ENCODE measurements around the gene C1QA.

DNA sequence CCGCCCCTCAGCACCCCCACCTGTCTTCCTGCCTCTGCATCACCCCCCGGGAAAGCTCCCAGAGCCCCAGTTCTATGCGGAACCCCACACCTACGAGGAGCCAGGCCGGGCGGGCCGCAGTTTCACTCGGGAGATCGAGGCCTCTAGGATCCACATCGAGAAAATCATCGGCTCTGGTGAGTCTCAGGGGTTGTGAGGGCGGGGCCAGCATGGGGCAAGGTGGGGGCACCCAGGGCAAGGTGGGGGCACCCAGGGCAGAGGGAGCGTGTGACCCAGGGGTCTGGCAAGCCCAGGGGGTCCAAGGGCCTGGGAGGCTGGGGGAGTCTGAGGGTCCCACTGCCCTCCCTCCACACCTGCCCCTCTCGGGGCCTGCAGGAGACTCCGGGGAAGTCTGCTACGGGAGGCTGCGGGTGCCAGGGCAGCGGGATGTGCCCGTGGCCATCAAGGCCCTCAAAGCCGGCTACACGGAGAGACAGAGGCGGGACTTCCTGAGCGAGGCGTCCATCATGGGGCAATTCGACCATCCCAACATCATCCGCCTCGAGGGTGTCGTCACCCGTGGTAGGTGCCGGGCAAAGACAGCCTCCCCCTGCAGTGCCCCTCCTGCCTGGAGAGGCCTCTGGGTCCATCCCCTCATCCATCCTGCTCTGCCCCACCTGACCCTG is 39.0 kb upstream of the C1QA start:
- TF ChIP-seq, protein P1, sequence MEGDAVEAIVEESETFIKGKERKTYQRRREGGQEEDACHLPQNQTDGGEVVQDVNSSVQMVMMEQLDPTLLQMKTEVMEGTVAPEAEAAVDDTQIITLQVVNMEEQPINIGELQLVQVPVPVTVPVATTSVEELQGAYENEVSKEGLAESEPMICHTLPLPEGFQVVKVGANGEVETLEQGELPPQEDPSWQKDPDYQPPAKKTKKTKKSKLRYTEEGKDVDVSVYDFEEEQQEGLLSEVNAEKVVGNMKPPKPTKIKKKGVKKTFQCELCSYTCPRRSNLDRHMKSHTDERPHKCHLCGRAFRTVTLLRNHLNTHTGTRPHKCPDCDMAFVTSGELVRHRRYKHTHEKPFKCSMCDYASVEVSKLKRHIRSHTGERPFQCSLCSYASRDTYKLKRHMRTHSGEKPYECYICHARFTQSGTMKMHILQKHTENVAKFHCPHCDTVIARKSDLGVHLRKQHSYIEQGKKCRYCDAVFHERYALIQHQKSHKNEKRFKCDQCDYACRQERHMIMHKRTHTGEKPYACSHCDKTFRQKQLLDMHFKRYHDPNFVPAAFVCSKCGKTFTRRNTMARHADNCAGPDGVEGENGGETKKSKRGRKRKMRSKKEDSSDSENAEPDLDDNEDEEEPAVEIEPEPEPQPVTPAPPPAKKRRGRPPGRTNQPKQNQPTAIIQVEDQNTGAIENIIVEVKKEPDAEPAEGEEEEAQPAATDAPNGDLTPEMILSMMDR (conservative IDR thresholded peaks at IDR 0.05 in 1 of 2, IDR thresholded peaks at IDR 0.05 in 1 of 2; ENCODE audit: low read depth in 1 of 2, low read length in 2 of 2) = no peak
- no peak for TF ChIP-seq EZH2 (IDR thresholded peaks at IDR 0.05; ENCODE audit: low read length, missing control alignments)

All from fibroblast of lung (primary cell).